Hepatic stellate cell (primary cell): Measurements from ENCODE around the gene TAF6.
A peak's percentile ranks its signal among the peaks of the same experiment; 100 is the strongest.

Experiments used
- DNase-seq: peaks from one replicate; pipeline ENCODE4 v3.0.0; 2011; ENCODE audit warnings: low spot score

TAF6 gene

GRCh38 chr7:100066953-100067352, 52.2 kb downstream of the TAF6 start:
- DNase-seq: no peak

GRCh38 chr7:100065452-100066186, 53.5 kb downstream of the TAF6 start:
- peak; percentile 60 for DNase-seq

- DNase-seq: no peak
These were observed 55.0 kb downstream of the TAF6 start for GRCh38 chr7:100064162-100064561.

GRCh38 chr7:100063376-100063775, 55.8 kb downstream of the TAF6 start:
- no peak for DNase-seq

- DNase-seq: no peak
These were observed 57.5 kb downstream of the TAF6 start for GRCh38 chr7:100061518-100062193.

- DNase-seq: no peak
These were observed 59.9 kb downstream of the TAF6 start for GRCh38 chr7:100059251-100059739.
